GM12878 (cell line): Measurements from ENCODE around the gene LARP4B. TPM values are rescaled to one million over a fixed set of nuclear protein-coding genes. Genes with fewer than 3 reads are reported as not detected.

ENCODE experiments used
- ATAC-seq: fragments of 200-7000 bp; cut with Tn5 transposase; 3 replicates; pipeline ENCODE4 v1.9.1; 2020; ENCODE audit warnings: mild to moderate bottlenecking, moderate library complexity
- BruUV-seq: library from RNA; stranded (reverse); fragments of 400-500 nt; replicated peaks from 2 replicates; lab custom pipeline; 2021; lab: Mats Ljungman, UMichigan
- CTCF ChIA-PET: fragments of 300-600 bp; sonication (Branson Sonifier 250); formaldehyde crosslinking; extraction: SDS; loops from one replicate; lab custom pipeline; 2021; ENCODE audit warnings: inconsistent platforms; lab: Yijun Ruan, JAX
- POLR2A ChIA-PET: fragments of 350-600 bp; formaldehyde crosslinking; extraction: SDS; loops from one replicate; lab custom pipeline; 2021; ENCODE audit warnings: inconsistent platforms; lab: Charles Lee
- RAD21 ChIA-PET: fragments of 300-600 bp; sonication (Branson Sonifier 250); formaldehyde crosslinking; loops from one replicate; lab custom pipeline; 2023; ENCODE audit warnings: antibody characterized with exemption; ENCODE audit not compliant: unreplicated experiment; lab: Charles Lee
- SMC1A ChIA-PET: fragments of 300-600 bp; sonication (Branson Sonifier 250); formaldehyde crosslinking; loops from one replicate; lab custom pipeline; 2023; ENCODE audit not compliant: unreplicated experiment, uncharacterized antibody; lab: Charles Lee
- DNase-seq: peaks from one replicate; pipeline ENCODE4 v3.0.0-alpha.2; 2011; ENCODE audit warnings: low read depth, low spot score
- FAIRE-seq: peaks from 3 replicates; lab custom pipeline; 2011; peaks lifted over from hg19 to GRCh38; lab: Jason Lieb, UNC
- H2AFZ ChIP-seq: 2 replicates; pipeline ENCODE4 v1.6.0; 2011; ENCODE audit warnings: low read depth, low read length, control low read depth; ENCODE audit not compliant: control insufficient read depth
- H3K27ac ChIP-seq: 2 replicates; pipeline ENCODE4 v1.5.1; 2011; ENCODE audit warnings: control low read depth; ENCODE audit not compliant: control insufficient read depth, insufficient read depth
- H3K27me3 ChIP-seq, 2 experiments: replicated peaks in 1 of 2; 2 replicates each; pipeline versions ENCODE4 v1.6.0 to v1.6.1; 2011; ENCODE audit warnings: low read length in 1 of 2; ENCODE audit not compliant: control insufficient read depth in 2 of 2, insufficient read depth in 2 of 2
- H3K36me3 ChIP-seq, 2 experiments: 2 replicates each; pipeline ENCODE4 v1.5.1; 2011; ENCODE audit warnings: low read length in 1 of 2; ENCODE audit not compliant: control insufficient read depth in 2 of 2, insufficient read depth in 2 of 2
- H3K4me1 ChIP-seq: 2 replicates; pipeline ENCODE4 v1.6.1; 2011; ENCODE audit warnings: mild to moderate bottlenecking, low read length, moderate library complexity, mixed read lengths; ENCODE audit not compliant: control insufficient read depth, insufficient read depth
- H3K4me2 ChIP-seq: 2 replicates; pipeline ENCODE4 v1.6.0; 2011; ENCODE audit warnings: control low read depth; ENCODE audit not compliant: control insufficient read depth, insufficient read depth
- H3K4me3 ChIP-seq: fragments of 200-600 bp; sonication (generic); 2 replicates; pipeline ENCODE4 v1.5.1; 2016
- H3K79me2 ChIP-seq: 2 replicates; pipeline ENCODE4 v1.6.0; 2011; ENCODE audit warnings: low read length; ENCODE audit not compliant: control insufficient read depth, insufficient read depth
- H3K9ac ChIP-seq: 2 replicates; pipeline ENCODE4 v1.8.0; 2011; ENCODE audit warnings: low read length, control low read depth, mixed read lengths; ENCODE audit not compliant: control insufficient read depth, insufficient read depth
- H3K9me3 ChIP-seq: replicated peaks from 3 replicates; pipeline ENCODE4 v1.5.1; 2011; ENCODE audit warnings: mild to moderate bottlenecking, low read length; ENCODE audit not compliant: control insufficient read depth, insufficient read depth
- H4K20me1 ChIP-seq: 2 replicates; pipeline ENCODE4 v1.6.0; 2011; ENCODE audit not compliant: control insufficient read depth, insufficient read depth
- BMI1 ChIP-seq: fragments of 450-650 bp; IDR thresholded peaks from 2 replicates; pipeline ENCODE4 v1.6.1; 2016; ENCODE audit warnings: mild to moderate bottlenecking, moderate library complexity, borderline replicate concordance
- CHD4 ChIP-seq: fragments of 200-600 bp; sonication (generic); IDR thresholded peaks from 2 replicates; pipeline ENCODE4 v1.6.1; 2016; ENCODE audit warnings: mild to moderate bottlenecking
- EED ChIP-seq: sonication (generic); IDR thresholded peaks from 2 replicates; pipeline ENCODE4 v1.6.1; 2016; ENCODE audit warnings: antibody characterized with exemption, low read depth
- GABPA ChIP-seq: IDR thresholded peaks from 2 replicates; pipeline ENCODE4 v1.6.1; 2014; ENCODE audit warnings: antibody characterized with exemption, low read depth, mild to moderate bottlenecking, inconsistent platforms
- MTA3 ChIP-seq: IDR thresholded peaks from 2 replicates; pipeline ENCODE4 v1.6.1; 2012; ENCODE audit warnings: low read length, inconsistent platforms, borderline replicate concordance
- NBN ChIP-seq: fragments of 450-650 bp; IDR thresholded peaks from 2 replicates; pipeline ENCODE4 v1.6.1; 2016
- NFYA ChIP-seq: IDR thresholded peaks from 2 replicates; pipeline ENCODE4 v1.6.1; 2011; ENCODE audit warnings: low read depth, mild to moderate bottlenecking, low read length, improper control_type of control experiment, borderline replicate concordance
- POLR2AphosphoS5 ChIP-seq: IDR thresholded peaks from 2 replicates; pipeline ENCODE4 v1.6.1; 2011; ENCODE audit warnings: mild to moderate bottlenecking, low read length, inconsistent platforms
- SMAD5 ChIP-seq: IDR thresholded peaks from 2 replicates; pipeline ENCODE4 v1.6.1; 2016; ENCODE audit warnings: antibody characterized with exemption, low read depth
- ZBTB4 ChIP-seq: fragments of 450-650 bp; formaldehyde crosslinking; IDR thresholded peaks from 2 replicates; pipeline ENCODE4 v1.4.0; 2022; ENCODE audit warnings: mild to moderate bottlenecking, moderate library complexity
- ZNF24 ChIP-seq: fragments of 450-650 bp; IDR thresholded peaks from 2 replicates; pipeline ENCODE4 v1.6.1; 2017; ENCODE audit warnings: antibody characterized with exemption, mild to moderate bottlenecking
- ZZZ3 ChIP-seq: IDR thresholded peaks from 2 replicates; pipeline ENCODE4 v1.6.1; 2011; ENCODE audit warnings: low read depth; ENCODE audit not compliant: control insufficient read depth, insufficient read length
- WGBS: methylation state at CpG from one replicate; pipeline ENCODE4 v1.1.6; 2016; ENCODE audit warnings: low lambda C conversion rate; ENCODE audit not compliant: insufficient replicate concordance, insufficient coverage; ENCODE audit errors: missing lambda C conversion rate; 5-methylcytosine and 5-hydroxymethylcytosine counted together
- in situ Hi-C: fragments of 300-500 bp; cut with MboI; formaldehyde crosslinking; loops from 9 replicates; pipeline ENCODE4 v1.14.3; 2018; ENCODE audit warnings: mixed read lengths
- intact Hi-C: fragments of 100-400 bp; cut with micrococcal nuclease; formaldehyde crosslinking; loops from one replicate; pipeline ENCODE4 v1.14.2; 2022; ENCODE audit not compliant: unreplicated experiment
- polyA plus RNA-seq, 11 experiments: library from polyadenylated mRNA; depleted of rRNA in 4 of 11; unstranded in 6 of 11; stranded (reverse) in 5 of 11; fragments of >200 nt; fragmentation: Nextera tagmentation in 4 of 11; fragmentation: Illumina TruSeq in 1 of 11; extraction: Ambion mirVana in 4 of 11; extraction: Trizol in 1 of 11; gene quantifications; 1 replicate in 1 of 11; 2 replicates in 10 of 11; pipeline versions ENCODE4 v1.2.1 to v1.2.3, GENCODE V29; 2011 to 2016; ENCODE audit warnings: inconsistent platforms in 2 of 11, missing spikeins in 2 of 11, low read depth in 1 of 11
- total RNA-seq, 4 experiments: library from RNA; depleted of rRNA in 3 of 4; stranded (reverse); fragments of >200 nt in 3 of 4; fragmentation: Illumina TruSeq in 1 of 4; extraction: Trizol in 1 of 4; gene quantifications; 2 replicates each; pipeline versions ENCODE4 v1.2.1 to v1.2.3, GENCODE V29; 2013 to 2021
- TF ChIP-seq, protein P1 (sequence below): IDR thresholded peaks from 2 replicates; pipeline ENCODE4 v1.6.1; 2012; ENCODE audit warnings: low read length, inconsistent platforms
- TF ChIP-seq, protein P2 (sequence below): fragments of 150-350 bp; IDR thresholded peaks from 2 replicates; pipeline ENCODE4 v1.6.1; 2016; ENCODE audit warnings: low read depth, low read length

Gene LARP4B
- total and polyA plus RNA-seq, 10 of the 15 experiments (the other 5 are each of a cell fraction or from before 2014, with no cell fraction given): 10.5 to 119 (median 39.4) TPM

DNA sequence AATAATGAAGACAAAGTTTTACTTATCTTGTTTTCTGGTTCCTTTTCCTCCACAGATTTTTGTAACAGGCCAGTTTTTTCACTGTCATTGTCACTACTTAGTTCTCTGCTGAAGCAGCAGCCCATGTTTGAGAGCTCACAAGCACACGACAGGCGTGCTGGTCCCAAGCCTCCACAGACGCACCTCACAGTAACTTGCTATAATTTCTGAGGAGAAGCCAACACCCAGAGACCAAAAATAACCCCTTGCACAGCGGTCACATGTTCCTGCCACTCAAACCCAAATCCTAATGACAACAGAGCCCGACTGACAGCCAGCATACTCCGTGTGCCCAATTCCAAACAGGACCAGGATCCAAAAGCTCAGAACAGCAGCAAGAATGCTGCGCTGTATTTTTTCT is 58.5 kb downstream of the LARP4B start:
- Histone ChIP-seq H3K4me1 (peaks cover 15% of the 10 kb centered on the region), H3K36me3 (peaks cover 19 to 24% of the 10 kb centered on the region in 2 experiments), H3K27ac (no peak overlapping the region), H3K79me2 (peaks cover 12% of the 10 kb centered on the region), H4K20me1 (no peaks in the 10 kb centered on the region), H3K4me2 (no peak overlapping the region), H3K27me3 (no peaks in the 10 kb centered on the region), H3K9me3 (no peaks in the 10 kb centered on the region), H2AFZ (no peak overlapping the region), H3K4me3 (no peak overlapping the region), H3K9ac (no peak overlapping the region)
- DNase-seq (no peak), FAIRE-seq (no peak), ATAC-seq (no peak)
- in situ Hi-C loops (no loop called here), intact Hi-C loops (no loop called here)
- WGBS: 81% methylated on average over 7 of the region's 7 CpGs
- TF ChIP-seq, protein P1, sequence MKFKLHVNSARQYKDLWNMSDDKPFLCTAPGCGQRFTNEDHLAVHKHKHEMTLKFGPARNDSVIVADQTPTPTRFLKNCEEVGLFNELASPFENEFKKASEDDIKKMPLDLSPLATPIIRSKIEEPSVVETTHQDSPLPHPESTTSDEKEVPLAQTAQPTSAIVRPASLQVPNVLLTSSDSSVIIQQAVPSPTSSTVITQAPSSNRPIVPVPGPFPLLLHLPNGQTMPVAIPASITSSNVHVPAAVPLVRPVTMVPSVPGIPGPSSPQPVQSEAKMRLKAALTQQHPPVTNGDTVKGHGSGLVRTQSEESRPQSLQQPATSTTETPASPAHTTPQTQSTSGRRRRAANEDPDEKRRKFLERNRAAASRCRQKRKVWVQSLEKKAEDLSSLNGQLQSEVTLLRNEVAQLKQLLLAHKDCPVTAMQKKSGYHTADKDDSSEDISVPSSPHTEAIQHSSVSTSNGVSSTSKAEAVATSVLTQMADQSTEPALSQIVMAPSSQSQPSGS: no peak
- TF ChIP-seq SMAD5: no peak
- no peak for TF ChIP-seq EED
- TF ChIP-seq BMI1: no peak
- no peak for TF ChIP-seq ZBTB4 (CRISPR knock-in tag)
- TF ChIP-seq, protein P2, sequence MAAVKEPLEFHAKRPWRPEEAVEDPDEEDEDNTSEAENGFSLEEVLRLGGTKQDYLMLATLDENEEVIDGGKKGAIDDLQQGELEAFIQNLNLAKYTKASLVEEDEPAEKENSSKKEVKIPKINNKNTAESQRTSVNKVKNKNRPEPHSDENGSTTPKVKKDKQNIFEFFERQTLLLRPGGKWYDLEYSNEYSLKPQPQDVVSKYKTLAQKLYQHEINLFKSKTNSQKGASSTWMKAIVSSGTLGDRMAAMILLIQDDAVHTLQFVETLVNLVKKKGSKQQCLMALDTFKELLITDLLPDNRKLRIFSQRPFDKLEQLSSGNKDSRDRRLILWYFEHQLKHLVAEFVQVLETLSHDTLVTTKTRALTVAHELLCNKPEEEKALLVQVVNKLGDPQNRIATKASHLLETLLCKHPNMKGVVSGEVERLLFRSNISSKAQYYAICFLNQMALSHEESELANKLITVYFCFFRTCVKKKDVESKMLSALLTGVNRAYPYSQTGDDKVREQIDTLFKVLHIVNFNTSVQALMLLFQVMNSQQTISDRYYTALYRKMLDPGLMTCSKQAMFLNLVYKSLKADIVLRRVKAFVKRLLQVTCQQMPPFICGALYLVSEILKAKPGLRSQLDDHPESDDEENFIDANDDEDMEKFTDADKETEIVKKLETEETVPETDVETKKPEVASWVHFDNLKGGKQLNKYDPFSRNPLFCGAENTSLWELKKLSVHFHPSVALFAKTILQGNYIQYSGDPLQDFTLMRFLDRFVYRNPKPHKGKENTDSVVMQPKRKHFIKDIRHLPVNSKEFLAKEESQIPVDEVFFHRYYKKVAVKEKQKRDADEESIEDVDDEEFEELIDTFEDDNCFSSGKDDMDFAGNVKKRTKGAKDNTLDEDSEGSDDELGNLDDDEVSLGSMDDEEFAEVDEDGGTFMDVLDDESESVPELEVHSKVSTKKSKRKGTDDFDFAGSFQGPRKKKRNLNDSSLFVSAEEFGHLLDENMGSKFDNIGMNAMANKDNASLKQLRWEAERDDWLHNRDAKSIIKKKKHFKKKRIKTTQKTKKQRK: no peak
- no peak for TF ChIP-seq GABPA
- TF ChIP-seq NBN: no peak
- TF ChIP-seq ZNF24: no peak
- no peak for TF ChIP-seq POLR2AphosphoS5
- no peak for TF ChIP-seq CHD4
- no peak for TF ChIP-seq MTA3
- TF ChIP-seq ZZZ3: no peak
- no peak for TF ChIP-seq NFYA
- CTCF ChIA-PET: interaction anchor here (0.6 kb wide), 1 partner anchor 15 kb away, joined by 3 read pairs; no protein-coding TSS in a partner anchor
- RAD21 ChIA-PET: no interaction called here
- no TSS peak for BruUV-seq
- POLR2A ChIA-PET: no interaction called here
- SMC1A ChIA-PET: interaction anchor here (0.8 to 1.3 kb wide), 3 partner anchors 11 to 47 kb away, joined by 3 to 5 read pairs (median 3); no protein-coding TSS in a partner anchor
